ENCODE measurements around the gene SPATA31E1.
"Not testable (repeated sequence)": the region's sequence is repeated elsewhere in the genome, so short reads cannot be mapped to it uniquely, and the experiment has no call there.

The SPATA31E1 gene

GRCh38 chr9:87844506-87844905 is 38.2 kb upstream of the SPATA31E1 start:
- TF ChIP-seq CTCF (IDR thresholded peaks at IDR 0.05; ENCODE audit: insufficient read depth, low read depth, low read length, missing control alignments) = no peak
- no peak for DNase-seq (ENCODE audit: low read depth)
- no peak overlapping the region for H3K4me3 ChIP-seq (ENCODE audit: low read length)

- not testable (repeated sequence) for DNase-seq (ENCODE audit: low read depth); H3K4me3 ChIP-seq (ENCODE audit: low read length)
Measured at GRCh38 chr9:87847817-87848216, 34.9 kb upstream of the SPATA31E1 start.

- DNase-seq (ENCODE audit: low read depth) = no peak
- TF ChIP-seq CTCF (IDR thresholded peaks at IDR 0.05; ENCODE audit: insufficient read depth, low read depth, low read length, missing control alignments) = no peak
- no peak overlapping the region for H3K4me3 ChIP-seq (ENCODE audit: low read length)
Measured at GRCh38 chr9:87849144-87849758, 33.4 kb upstream of the SPATA31E1 start.

- no peak overlapping the region for H3K4me3 ChIP-seq (ENCODE audit: low read length)
- DNase-seq (ENCODE audit: low read depth) = peak; percentile 67
- no peak for TF ChIP-seq CTCF (IDR thresholded peaks at IDR 0.05; ENCODE audit: insufficient read depth, low read depth, low read length, missing control alignments)
Measured at GRCh38 chr9:87850391-87850790, 32.3 kb upstream of the SPATA31E1 start.

- not testable (repeated sequence) for DNase-seq (ENCODE audit: low read depth); H3K4me3 ChIP-seq (ENCODE audit: low read length)
Measured at GRCh38 chr9:87851186-87851585, 31.5 kb upstream of the SPATA31E1 start.

- TF ChIP-seq CTCF (IDR thresholded peaks at IDR 0.05; ENCODE audit: insufficient read depth, low read depth, low read length, missing control alignments) = no peak
- no peak overlapping the region for H3K4me3 ChIP-seq (ENCODE audit: low read length)
- DNase-seq (ENCODE audit: low read depth) = no peak
Measured at GRCh38 chr9:87853302-87853701, 29.4 kb upstream of the SPATA31E1 start.

GRCh38 chr9:87853876-87854579 is 28.6 kb upstream of the SPATA31E1 start:
- no peak overlapping the region for H3K4me3 ChIP-seq (ENCODE audit: low read length)
- no peak for TF ChIP-seq CTCF (IDR thresholded peaks at IDR 0.05; ENCODE audit: insufficient read depth, low read depth, low read length, missing control alignments)
- peak; percentile 15 for DNase-seq (ENCODE audit: low read depth)

GRCh38 chr9:87854580-87854955 is 28.1 kb upstream of the SPATA31E1 start:
- TF ChIP-seq CTCF (IDR thresholded peaks at IDR 0.05; ENCODE audit: insufficient read depth, low read depth, low read length, missing control alignments) = no peak
- no peak overlapping the region for H3K4me3 ChIP-seq (ENCODE audit: low read length)
- DNase-seq (ENCODE audit: low read depth) = no peak

Data from epithelial cell of esophagus (primary cell).